HepG2 (cell line): ENCODE measurements around the gene GLRX5. TPM values are rescaled to one million over a fixed set of nuclear protein-coding genes. Genes with fewer than 3 reads are reported as not detected.

ENCODE experiments used
- ATAC-seq: fragments of 200-7000 bp; cut with Tn5 transposase; 3 replicates; pipeline ENCODE4 v1.9.1; 2020; ENCODE audit warnings: mild to moderate bottlenecking, moderate library complexity
- BruUV-seq: library from RNA; stranded (reverse); fragments of 400-500 nt; replicated peaks from 2 replicates; lab custom pipeline; 2021; lab: Mats Ljungman, UMichigan
- CTCF ChIA-PET: fragments of 300-600 bp; formaldehyde crosslinking; extraction: SDS; loops from one replicate; lab custom pipeline; 2021; ENCODE audit warnings: low total read pairs, inconsistent platforms, low intra/inter-chr PET ratio; lab: Yijun Ruan, JAX
- POLR2A ChIA-PET: fragments of 350-600 bp; sonication (Branson Sonifier 250); formaldehyde crosslinking; loops from one replicate; lab custom pipeline; 2020; ENCODE audit warnings: antibody characterized with exemption, inconsistent platforms; lab: Yijun Ruan, JAX
- DNase-seq: peaks from one replicate; pipeline ENCODE4 v3.0.0-alpha.2; 2015; ENCODE audit warnings: low spot score
- FAIRE-seq: peaks from 3 replicates; lab custom pipeline; 2011; peaks lifted over from hg19 to GRCh38; lab: Jason Lieb, UNC
- H2AFZ ChIP-seq: one replicate; pipeline ENCODE4 v1.6.1; 2011; ENCODE audit warnings: low read length, inconsistent platforms
- H3K27ac ChIP-seq: fragments of 300-600 bp; 3 replicates; pipeline ENCODE4 v1.8.0; 2011; ENCODE audit warnings: mixed run types, mild to moderate bottlenecking, mixed read lengths, low read length, inconsistent platforms; ENCODE audit not compliant: insufficient read depth; ENCODE audit errors: extremely low read length
- H3K27me3 ChIP-seq, 2 experiments: fragments of 200-600 bp in 1 of 2; 2 replicates in 1 of 2; 3 replicates in 1 of 2; pipeline versions ENCODE4 v1.6.0 to v1.8.0; 2011; ENCODE audit warnings: low read length in 2 of 2, mild to moderate bottlenecking in 2 of 2, moderate library complexity in 2 of 2, inconsistent platforms in 1 of 2; ENCODE audit not compliant: insufficient read depth in 2 of 2, control insufficient read depth in 1 of 2
- H3K36me3 ChIP-seq, 2 experiments: fragments of 200-600 bp in 1 of 2; replicated peaks in 1 of 2; 2 replicates in 1 of 2; 3 replicates in 1 of 2; pipeline versions ENCODE4 v1.5.1 to v1.8.0; 2011; ENCODE audit warnings: low read length in 2 of 2, inconsistent platforms in 1 of 2; ENCODE audit not compliant: insufficient read depth in 2 of 2, control insufficient read depth in 1 of 2
- H3K4me1 ChIP-seq: 2 replicates; pipeline ENCODE4 v1.5.1; 2012; ENCODE audit warnings: low read length, inconsistent platforms; ENCODE audit not compliant: insufficient read depth
- H3K4me2 ChIP-seq: 2 replicates; pipeline ENCODE4 v1.6.0; 2011; ENCODE audit warnings: low read depth, low read length, inconsistent platforms
- H3K4me3 ChIP-seq, 3 experiments: fragments of 200-600 bp in 1 of 3; sonication (generic), shearing (Covaris generic) in 1 of 3; replicated peaks in 1 of 3; 2 replicates each; pipeline ENCODE4 v1.5.1; 2011 to 2016; ENCODE audit warnings: low read length in 3 of 3, inconsistent platforms in 2 of 3, low read depth in 2 of 3, mild to moderate bottlenecking in 2 of 3, control low read depth in 1 of 3, mixed read lengths in 1 of 3; ENCODE audit not compliant: insufficient read depth in 1 of 3
- H3K79me2 ChIP-seq: one replicate; pipeline ENCODE4 v1.6.1; 2011; ENCODE audit warnings: low read length, inconsistent platforms; ENCODE audit not compliant: insufficient read depth
- H3K9ac ChIP-seq: 2 replicates; pipeline ENCODE4 v1.6.0; 2011; ENCODE audit warnings: mild to moderate bottlenecking, low read depth, low read length, inconsistent platforms; ENCODE audit not compliant: insufficient read depth
- H3K9me3 ChIP-seq: 2 replicates; pipeline ENCODE4 v1.5.1; 2012; ENCODE audit warnings: mild to moderate bottlenecking, low read length
- H4K20me1 ChIP-seq: 2 replicates; pipeline ENCODE4 v1.6.0; 2011; ENCODE audit warnings: inconsistent platforms, mild to moderate bottlenecking, low read length, moderate library complexity; ENCODE audit not compliant: insufficient read depth
- FOXC1 ChIP-seq: sonication (generic); formaldehyde crosslinking; IDR thresholded peaks from 2 replicates; pipeline ENCODE4 v1.8.0; 2022; ENCODE audit warnings: mild to moderate bottlenecking, missing genetic modification reagents, borderline replicate concordance
- FOXP4 ChIP-seq: sonication (generic); formaldehyde crosslinking; IDR thresholded peaks from 2 replicates; pipeline ENCODE4 v1.4.0; 2020; ENCODE audit warnings: missing genetic modification reagents
- MAFK ChIP-seq, 2 experiments: IDR thresholded peaks in 1 of 2; conservative IDR thresholded peaks in 1 of 2; 2 replicates each; pipeline ENCODE4 v1.6.1; 2011; ENCODE audit warnings: improper control_type of control experiment in 2 of 2, low read length in 2 of 2
- PBX2 ChIP-seq: IDR thresholded peaks from 2 replicates; pipeline ENCODE4 v1.6.1; 2016; ENCODE audit warnings: control low read depth
- SNAPC5 ChIP-seq: sonication (generic); formaldehyde crosslinking; IDR thresholded peaks from 2 replicates; pipeline ENCODE4 v1.8.1; 2023; ENCODE audit warnings: mild to moderate bottlenecking, missing genetic modification reagents, borderline replicate concordance
- STAT6 ChIP-seq: sonication (generic); formaldehyde crosslinking; IDR thresholded peaks from 2 replicates; pipeline ENCODE4 v1.4.0; 2020; ENCODE audit warnings: missing genetic modification reagents, mild to moderate bottlenecking, borderline replicate concordance
- ZNF362 ChIP-seq: sonication (generic); formaldehyde crosslinking; IDR thresholded peaks from 2 replicates; pipeline ENCODE4 v1.4.0; 2020; ENCODE audit warnings: missing genetic modification reagents, mild to moderate bottlenecking, borderline replicate concordance
- ZNF768 ChIP-seq: sonication (generic); formaldehyde crosslinking; IDR thresholded peaks from 2 replicates; pipeline ENCODE4 v1.4.0; 2020; ENCODE audit warnings: missing genetic modification reagents
- WGBS: methylation state at CpG from one replicate; pipeline ENCODE4 v1.1.6; 2017; ENCODE audit warnings: low lambda C conversion rate; 5-methylcytosine and 5-hydroxymethylcytosine counted together
- in situ Hi-C: cut with HindIII; loops from 2 replicates; pipeline ENCODE4 v1.10.0; 2017; ENCODE audit warnings: low pct_unique_long_range_greater_than_20kb; ENCODE audit not compliant: extremely low pct_ligation_motif_present
- intact Hi-C: fragments of 100-400 bp; cut with micrococcal nuclease; formaldehyde crosslinking; loops from one replicate; pipeline ENCODE4 v1.10.0; 2022; ENCODE audit not compliant: unreplicated experiment
- polyA plus RNA-seq, 8 experiments: library from polyadenylated mRNA; depleted of rRNA in 3 of 8; stranded (reverse) in 7 of 8; unstranded in 1 of 8; fragments of >200 nt; fragmentation: Illumina TruSeq in 4 of 8; extraction: Trizol in 4 of 8; gene quantifications; 2 replicates each; pipeline versions ENCODE4 v1.2.1 to v1.2.3, GENCODE V29; 2011 to 2016; ENCODE audit warnings: low read depth in 4 of 8, missing spikeins in 1 of 8, mixed read lengths in 1 of 8; ENCODE audit not compliant: insufficient read depth in 1 of 8
- total RNA-seq, 5 experiments: library from RNA; depleted of rRNA; stranded (reverse); fragments of >200 nt; fragmentation: Illumina TruSeq; extraction: Trizol; gene quantifications; 2 replicates each; pipeline ENCODE4 v1.2.3, GENCODE V29; 2016; ENCODE audit warnings: low read depth in 1 of 5

Gene GLRX5
- total and polyA plus RNA-seq, 2 of the 13 experiments (the other 11 are each of a cell fraction or from before 2014, with no cell fraction given), result 122 to 146 TPM

GRCh38 chr14:95503365-95504134 is 31.3 kb upstream of the GLRX5 start:
- ChIA-PET POLR2A (no interaction called here), CTCF (no interaction called here)
- 72% methylated on average over 8 of the region's 8 CpGs for WGBS
- in situ Hi-C loops (no loop called here), intact Hi-C loops (no loop called here)
- Histone ChIP-seq H3K9ac (no peak overlapping the region), H3K27ac (no peak overlapping the region), H3K79me2 (peaks cover 12% of the 10 kb centered on the region), H3K27me3 (no peaks in the 10 kb centered on the region), H2AFZ (no peak overlapping the region), H3K4me2 (no peak overlapping the region), H3K36me3 (peaks cover 0 to 1% of the 10 kb centered on the region in 2 experiments; a peak in 3 of 5 replicates), H3K4me1 (peaks cover 61% of the 10 kb centered on the region), H3K9me3 (no peaks in the 10 kb centered on the region), H3K4me3 (no peak overlapping the region), H4K20me1 (peaks cover 11% of the 10 kb centered on the region; the same call in 1 of the 2 replicates)
- TF ChIP-seq SNAPC5 (no peak), ZNF362 (CRISPR knock-in tag) (peak; percentile 26; the same call in 1 of the 2 replicates), ZNF768 (peak; percentile 64; the same call in 1 of the 2 replicates), PBX2 (no peak), MAFK (conservative IDR thresholded peaks at IDR 0.05 in 1 of 2, IDR thresholded peaks at IDR 0.05 in 1 of 2; ENCODE audit: low read length in 2 of 2) (peak in 1 of 2 experiments; percentile 30; a peak in 2 of 4 replicates), STAT6 (CRISPR knock-in tag) (no peak), FOXC1 (CRISPR knock-in tag) (no peak), FOXP4 (no peak)
- no peak for FAIRE-seq
- BruUV-seq, result no TSS peak
- no peak for ATAC-seq
- DNase-seq, result no peak
